HG03045 (cell line): ENCODE data around the gene B3GNT3.
"Not testable (repeated sequence)": the region's sequence is repeated elsewhere in the genome, so short reads cannot be mapped to it uniquely, and the experiment has no call there.

ENCODE experiments used
- ATAC-seq: cut with Tn5 transposase; IDR thresholded peaks from one replicate; pipeline ENCODE4 v1.9.1; 2021; ENCODE audit warnings: mild to moderate bottlenecking, moderate library complexity; ENCODE audit not compliant: unreplicated experiment

B3GNT3 gene

DNA sequence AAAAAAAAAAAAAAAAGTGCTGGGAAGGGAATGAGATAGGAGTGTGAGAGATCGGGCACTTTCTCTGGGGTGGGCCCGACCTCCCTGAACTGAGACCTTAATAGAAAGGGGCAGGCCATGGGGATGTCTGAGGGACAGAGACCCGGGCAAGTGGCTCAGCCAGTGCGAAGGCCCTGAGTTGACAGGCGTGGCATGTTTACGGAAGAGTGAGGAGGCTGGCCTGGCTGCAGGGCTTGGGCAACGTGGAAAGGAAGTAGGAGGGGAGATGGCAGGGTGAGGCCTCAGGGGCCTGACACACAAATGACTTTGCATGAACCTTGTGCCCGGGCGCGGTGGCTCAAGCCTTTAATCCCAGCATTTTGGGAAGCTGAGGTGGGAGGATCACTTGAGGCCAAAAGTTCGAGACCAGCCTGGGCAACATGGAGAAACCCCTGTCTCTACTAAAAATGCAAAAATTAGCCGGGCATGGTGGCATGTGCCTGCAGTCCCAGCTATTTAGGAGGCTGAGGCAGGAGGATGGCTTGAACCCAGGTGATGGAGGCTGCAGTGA lies 29.8 kb upstream of the B3GNT3 start:
- no peak for ATAC-seq

GRCh38 chr19:17766543-17767131 lies 28.3 kb upstream of the B3GNT3 start:
- no peak for ATAC-seq

DNA sequence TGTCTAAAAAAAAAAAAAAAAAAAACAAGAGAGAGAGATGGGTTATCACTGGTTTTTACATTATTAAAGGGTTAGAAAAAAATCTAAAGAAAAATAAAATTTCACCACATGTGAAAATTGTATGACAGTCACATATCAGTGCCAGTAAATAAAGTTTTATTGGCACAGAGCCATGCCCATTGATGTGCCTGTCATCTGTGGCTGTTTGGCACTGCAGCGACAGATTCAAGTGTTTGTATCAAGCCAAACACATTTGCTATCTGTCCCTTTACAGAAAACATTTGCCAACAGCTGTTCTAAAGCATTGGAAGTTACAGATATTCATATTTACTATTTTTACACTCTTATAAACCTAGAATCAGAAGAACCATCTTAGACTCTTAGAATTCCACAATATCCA lies 27.4 kb upstream of the B3GNT3 start:
- ATAC-seq: no peak

DNA sequence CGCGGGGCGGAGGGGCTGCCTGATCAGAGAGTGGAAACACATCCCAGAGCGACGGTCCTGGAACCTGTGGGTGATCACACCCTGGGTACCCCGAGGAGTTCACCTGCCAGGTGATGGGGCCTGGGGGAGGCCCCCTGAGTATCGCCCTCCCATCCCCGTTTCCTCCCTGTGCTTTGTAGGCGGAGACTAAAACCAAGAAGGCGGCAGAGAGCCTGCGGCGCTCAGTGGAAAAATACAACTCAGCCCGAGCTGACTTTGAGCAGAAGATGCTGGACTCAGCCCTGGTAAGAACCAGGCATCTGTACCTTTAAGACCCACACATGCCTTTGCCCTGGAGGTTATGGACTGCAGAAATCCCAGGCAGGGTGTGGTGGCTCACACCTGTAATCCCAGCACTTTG lies 24.3 kb upstream of the B3GNT3 start:
- no peak for ATAC-seq

DNA sequence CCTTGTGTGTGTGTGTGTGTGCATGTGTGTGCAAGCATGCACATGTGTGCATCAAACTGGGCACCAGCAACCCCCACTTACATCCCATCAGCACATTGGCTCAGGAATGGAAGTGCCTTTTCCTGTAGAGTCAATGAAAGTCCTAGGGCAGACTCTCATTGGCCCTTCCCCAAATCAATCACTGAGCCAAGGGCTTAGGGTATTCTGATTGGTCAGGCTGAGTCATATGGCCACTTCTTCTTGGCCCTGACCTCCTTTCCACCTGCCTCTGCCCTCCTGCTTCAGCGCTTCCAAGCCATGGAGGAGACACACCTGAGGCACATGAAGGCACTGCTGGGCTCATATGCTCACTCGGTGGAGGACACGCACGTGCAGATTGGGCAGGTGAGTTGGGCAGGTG lies 22.8 kb upstream of the B3GNT3 start:
- no peak for ATAC-seq

DNA sequence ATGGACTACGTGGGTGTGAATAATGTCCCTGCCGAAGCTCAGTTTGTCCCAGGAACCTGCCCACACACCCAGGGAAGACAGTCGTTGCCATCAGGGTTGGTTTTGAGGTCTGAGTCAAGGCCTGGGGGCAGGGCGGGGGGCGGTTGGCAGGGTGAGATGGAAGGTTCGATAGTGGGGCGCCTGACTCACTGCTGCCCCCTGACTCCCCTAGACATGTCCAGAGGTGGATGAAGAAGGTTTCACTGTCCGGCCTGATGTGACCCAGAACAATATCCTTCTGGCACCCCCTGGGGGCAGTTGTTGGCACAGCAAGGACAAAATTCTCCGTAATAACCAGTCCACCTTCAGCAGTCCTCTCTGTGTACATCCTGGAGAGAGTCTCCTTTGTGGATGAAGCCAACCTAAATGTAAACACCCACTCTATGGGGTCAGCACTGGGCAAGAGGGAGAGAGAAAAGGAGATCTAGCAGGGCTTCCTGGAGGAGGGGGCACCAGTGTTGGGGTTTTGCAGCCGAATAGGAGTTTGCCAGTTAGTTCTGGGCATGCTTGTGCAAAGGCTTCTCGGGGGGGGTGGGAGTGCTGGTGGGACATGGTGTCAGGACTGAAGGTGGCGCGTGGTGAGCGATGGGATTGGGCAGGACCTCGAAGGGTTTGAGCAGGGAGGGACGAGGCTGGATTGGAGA lies 19.6 kb upstream of the B3GNT3 start:
- ATAC-seq: no peak

- peak; percentile 65 for ATAC-seq
These were observed 18.7 kb upstream of the B3GNT3 start for GRCh38 chr19:17775991-17776803.

GRCh38 chr19:17777840-17778239 lies 17.1 kb upstream of the B3GNT3 start:
- not testable (repeated sequence) for ATAC-seq

DNA sequence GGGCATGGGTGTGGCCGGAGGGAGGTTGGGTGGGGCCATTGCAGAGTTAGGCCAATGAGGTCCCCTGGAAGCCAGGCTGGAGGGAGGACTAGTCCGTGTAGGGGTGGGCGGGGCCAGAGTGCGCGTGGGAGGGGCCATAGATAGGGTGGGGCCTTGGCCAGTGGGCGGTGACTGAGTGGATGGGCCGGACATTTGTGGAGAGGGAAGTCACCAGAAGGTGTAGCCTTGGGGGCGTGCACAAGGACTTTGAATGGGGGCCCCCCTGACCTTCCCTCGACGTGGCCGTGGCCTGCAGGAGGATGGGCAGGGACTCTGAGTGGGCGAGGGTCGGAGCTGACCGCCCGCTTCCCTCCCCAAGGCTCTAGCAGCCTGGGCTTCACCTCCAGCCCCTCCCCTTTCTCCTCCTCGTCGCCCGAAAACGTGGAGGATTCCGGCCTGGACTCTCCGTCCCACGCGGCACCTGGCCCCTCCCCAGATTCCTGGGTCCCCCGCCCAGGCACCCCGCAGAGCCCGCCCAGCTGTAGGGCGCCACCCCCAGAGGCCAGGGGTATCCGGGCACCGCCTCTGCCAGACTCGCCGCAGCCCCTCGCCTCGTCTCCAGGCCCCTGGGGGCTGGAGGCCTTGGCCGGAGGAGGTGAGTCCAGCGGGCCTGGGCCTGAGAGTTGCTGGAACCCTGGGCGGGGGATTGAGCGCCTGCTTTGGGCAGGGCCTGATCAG lies 16.5 kb upstream of the B3GNT3 start:
- no peak for ATAC-seq

DNA sequence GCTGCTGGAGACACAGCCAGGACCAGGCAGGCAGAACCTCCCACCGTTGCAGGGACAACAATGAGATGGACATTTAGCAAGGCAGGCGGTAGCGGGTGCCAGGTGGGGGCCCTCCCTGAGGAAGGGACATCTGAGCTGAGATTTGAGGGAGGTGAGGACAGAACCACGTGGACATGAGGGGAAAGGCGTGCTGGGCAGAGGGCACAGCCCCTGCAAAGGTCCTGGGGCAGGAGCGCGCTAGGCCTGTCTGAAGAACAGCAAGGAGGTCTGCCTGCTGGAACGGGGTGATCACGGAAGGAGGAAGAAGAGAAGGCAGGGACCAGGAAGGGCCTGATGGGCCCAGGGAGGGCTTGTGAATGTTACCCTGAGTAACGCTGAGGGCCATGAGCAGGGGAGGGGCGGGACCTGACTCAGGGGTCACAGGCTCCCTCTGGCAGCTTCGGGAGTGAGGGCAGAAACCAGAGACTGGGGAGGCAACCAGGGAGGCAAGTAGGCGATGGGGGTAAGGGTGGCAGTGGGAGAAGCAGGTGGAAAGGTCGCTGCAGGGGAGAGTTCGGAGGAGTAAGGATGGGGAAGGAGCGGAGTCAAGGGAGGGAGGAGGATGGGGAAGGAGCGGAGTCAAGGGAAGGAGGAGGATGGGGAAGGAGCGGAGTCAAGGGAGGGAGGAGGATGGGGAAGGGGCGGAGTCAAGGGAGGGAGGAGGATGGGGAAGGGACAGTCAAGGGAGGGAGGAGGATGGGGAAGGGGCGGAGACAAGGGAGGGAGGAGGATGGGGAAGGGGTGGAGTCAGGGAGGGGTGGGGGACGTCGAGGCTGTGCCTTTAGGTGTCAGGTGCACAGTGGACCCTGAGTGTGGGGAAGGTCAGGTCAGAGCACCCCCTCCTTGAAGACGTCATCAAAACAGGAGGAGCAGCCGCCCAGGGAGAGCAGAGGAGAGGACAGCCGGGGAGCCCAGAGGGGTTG lies 15.7 kb upstream of the B3GNT3 start:
- ATAC-seq: no peak

GRCh38 chr19:17780781-17781180 lies 14.2 kb upstream of the B3GNT3 start:
- ATAC-seq: no peak

- ATAC-seq: not testable (repeated sequence)
These were observed 11.2 kb upstream of the B3GNT3 start for GRCh38 chr19:17783721-17784120.

- ATAC-seq: no peak
These were observed 10.5 kb upstream of the B3GNT3 start for GRCh38 chr19:17784201-17785008.

GRCh38 chr19:17787274-17787913 lies 7.5 kb upstream of the B3GNT3 start:
- ATAC-seq: no peak

DNA sequence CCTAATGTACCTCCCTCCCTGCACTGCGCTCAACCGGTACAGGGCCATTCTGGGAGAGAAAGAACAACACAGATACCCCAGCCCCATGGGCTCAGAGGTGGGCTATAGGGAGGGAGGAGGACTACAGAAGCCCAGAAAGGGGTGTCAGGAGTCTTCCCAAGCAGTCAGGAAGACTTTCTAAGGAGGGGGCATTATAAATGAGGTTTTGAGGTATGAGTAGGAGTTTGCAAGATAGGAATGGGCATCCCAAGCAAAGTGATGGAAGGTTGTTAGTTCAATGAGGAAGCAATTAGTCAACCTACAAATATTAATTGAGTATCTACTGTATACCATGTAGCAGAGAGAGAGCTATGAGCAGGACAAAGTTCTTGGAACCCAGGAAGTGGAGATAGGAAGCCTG lies 6.3 kb upstream of the B3GNT3 start:
- ATAC-seq: no peak

DNA sequence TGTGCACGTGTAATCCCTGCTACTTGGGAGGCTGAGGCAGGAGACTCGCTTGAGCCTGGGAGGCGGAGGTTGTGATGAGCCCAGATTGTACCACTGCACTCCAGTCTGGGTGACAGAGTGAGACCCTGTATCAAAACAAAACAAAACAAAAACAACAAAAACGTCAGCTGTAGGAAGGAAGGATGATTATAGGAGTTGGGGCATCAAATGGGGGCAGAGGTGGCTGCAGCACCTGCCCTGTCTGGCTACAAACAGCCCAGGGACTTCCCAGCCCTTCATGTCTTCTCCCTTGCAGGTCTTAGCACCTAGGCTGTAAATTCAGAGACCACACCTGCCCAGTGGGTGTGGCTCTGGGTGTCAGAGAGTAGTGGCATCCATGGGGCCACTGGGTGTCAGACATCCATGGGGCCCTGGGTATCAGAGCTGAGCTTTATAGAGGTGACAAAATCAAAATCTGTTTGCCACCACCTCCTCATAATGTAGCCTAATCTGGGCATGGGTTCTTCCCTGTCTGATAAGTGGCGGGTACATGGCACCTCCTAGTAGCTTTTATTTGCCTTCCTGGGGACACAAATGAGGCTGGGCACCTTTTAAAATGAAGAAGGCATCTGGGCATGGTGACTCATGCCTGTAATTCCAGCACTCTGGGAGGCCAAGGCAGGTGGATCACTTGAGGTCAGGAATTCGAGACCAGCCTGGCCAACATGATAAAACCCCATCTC lies 4.7 kb upstream of the B3GNT3 start:
- ATAC-seq: no peak

DNA sequence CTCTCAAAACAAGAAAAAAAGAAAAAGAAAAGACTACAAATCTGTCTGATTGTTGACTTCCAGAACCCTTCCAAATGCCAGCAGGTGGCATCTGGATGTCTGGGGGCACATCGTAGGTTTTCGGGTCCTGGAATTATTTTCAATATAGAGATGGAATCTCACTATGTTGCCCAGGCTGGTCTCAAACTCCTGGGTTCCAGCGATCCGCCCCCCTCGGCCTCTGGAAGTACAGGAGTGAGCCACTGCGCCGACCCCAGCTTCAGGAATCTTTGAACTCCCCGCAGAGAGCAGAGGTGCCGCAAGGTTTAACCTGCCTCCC lies 567 bp upstream of the B3GNT3 start:
- no peak for ATAC-seq

- no peak for ATAC-seq
These were observed 538 bp downstream of the B3GNT3 start for GRCh38 chr19:17795495-17795856.
